Glutamatergic neuron (in vitro differentiated cells): ENCODE measurements around the gene CMKLR1. TPM values are rescaled to one million over a fixed set of nuclear protein-coding genes. Genes with fewer than 3 reads are reported as not detected.

Experiments used
- DNase-seq: peaks from one replicate; pipeline ENCODE4 v3.0.0; 2022
- H3K27ac Mint-ChIP-seq: one replicate; pipeline ENCODE4 v1.8.0; 2020; ENCODE audit warnings: mild to moderate bottlenecking, mixed read lengths, inconsistent platforms; ENCODE audit not compliant: unreplicated experiment
- H3K27me3 Mint-ChIP-seq: one replicate; pipeline ENCODE4 v1.8.0; 2020; ENCODE audit warnings: mild to moderate bottlenecking, moderate library complexity, mixed read lengths, inconsistent platforms; ENCODE audit not compliant: unreplicated experiment
- H3K36me3 Mint-ChIP-seq: one replicate; pipeline ENCODE4 v1.8.0; 2020; ENCODE audit warnings: mild to moderate bottlenecking, mixed read lengths, inconsistent platforms; ENCODE audit not compliant: unreplicated experiment
- H3K4me1 Mint-ChIP-seq: one replicate; pipeline ENCODE4 v1.8.0; 2020; ENCODE audit warnings: mild to moderate bottlenecking, low read depth, mixed read lengths, inconsistent platforms; ENCODE audit not compliant: unreplicated experiment
- H3K4me3 Mint-ChIP-seq: one replicate; pipeline ENCODE4 v1.8.0; 2020; ENCODE audit warnings: mild to moderate bottlenecking, mixed read lengths, inconsistent platforms; ENCODE audit not compliant: unreplicated experiment
- H3K9me3 Mint-ChIP-seq: one replicate; pipeline ENCODE4 v1.8.0; 2020; ENCODE audit warnings: mild to moderate bottlenecking, moderate library complexity, mixed read lengths, inconsistent platforms; ENCODE audit not compliant: unreplicated experiment
- total RNA-seq: library from RNA; stranded (reverse); fragmentation: NEBNext Ultra II Directional; extraction: Animal tissue kit (Norgen Biotek cat#: 25700); gene quantifications from one replicate; pipeline ENCODE4 v1.2.1, GENCODE V29; 2021; ENCODE audit not compliant: unreplicated experiment
- TF ChIP-seq, protein P1 (sequence below): fragments of 200-600 bp; sonication (generic); IDR thresholded peaks from one replicate; pipeline ENCODE4 v1.5.0; 2021; ENCODE audit not compliant: partially characterized antibody, unreplicated experiment

The CMKLR1 gene
- total RNA-seq, 1 donor from 2014 or later, result not detected

DNA sequence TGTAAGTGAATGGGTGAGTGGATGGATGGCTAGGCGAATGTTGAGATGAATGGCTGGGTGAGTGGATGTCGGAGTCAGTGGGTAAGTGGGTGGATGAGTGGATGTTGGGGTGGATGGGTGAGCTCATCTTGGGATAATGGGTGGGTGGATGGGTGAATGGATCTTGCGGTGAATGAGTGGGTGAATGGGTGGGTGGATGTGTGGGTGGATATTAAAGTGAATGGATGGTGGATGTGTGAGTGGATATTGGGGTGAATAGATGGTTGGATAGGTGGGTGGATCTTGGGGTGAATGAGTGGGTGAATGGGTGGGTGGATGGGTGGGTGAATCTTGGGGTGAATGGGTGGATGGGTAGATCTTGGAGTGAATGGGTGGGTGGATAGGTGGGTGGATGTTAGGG lies 51.9 kb downstream of the CMKLR1 start:
- H3K27me3 Mint-ChIP-seq, result peaks cover 11% of the 10 kb centered on the region
- no peak overlapping the region for H3K27ac Mint-ChIP-seq
- no peaks in the 10 kb centered on the region for H3K9me3 Mint-ChIP-seq
- DNase-seq, result no peak
- peaks cover 3% of the 10 kb centered on the region for H3K36me3 Mint-ChIP-seq
- TF ChIP-seq, protein P1, sequence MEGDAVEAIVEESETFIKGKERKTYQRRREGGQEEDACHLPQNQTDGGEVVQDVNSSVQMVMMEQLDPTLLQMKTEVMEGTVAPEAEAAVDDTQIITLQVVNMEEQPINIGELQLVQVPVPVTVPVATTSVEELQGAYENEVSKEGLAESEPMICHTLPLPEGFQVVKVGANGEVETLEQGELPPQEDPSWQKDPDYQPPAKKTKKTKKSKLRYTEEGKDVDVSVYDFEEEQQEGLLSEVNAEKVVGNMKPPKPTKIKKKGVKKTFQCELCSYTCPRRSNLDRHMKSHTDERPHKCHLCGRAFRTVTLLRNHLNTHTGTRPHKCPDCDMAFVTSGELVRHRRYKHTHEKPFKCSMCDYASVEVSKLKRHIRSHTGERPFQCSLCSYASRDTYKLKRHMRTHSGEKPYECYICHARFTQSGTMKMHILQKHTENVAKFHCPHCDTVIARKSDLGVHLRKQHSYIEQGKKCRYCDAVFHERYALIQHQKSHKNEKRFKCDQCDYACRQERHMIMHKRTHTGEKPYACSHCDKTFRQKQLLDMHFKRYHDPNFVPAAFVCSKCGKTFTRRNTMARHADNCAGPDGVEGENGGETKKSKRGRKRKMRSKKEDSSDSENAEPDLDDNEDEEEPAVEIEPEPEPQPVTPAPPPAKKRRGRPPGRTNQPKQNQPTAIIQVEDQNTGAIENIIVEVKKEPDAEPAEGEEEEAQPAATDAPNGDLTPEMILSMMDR, result no peak
- H3K4me3 Mint-ChIP-seq, result no peak overlapping the region
- peaks cover 3% of the 10 kb centered on the region for H3K4me1 Mint-ChIP-seq

DNA sequence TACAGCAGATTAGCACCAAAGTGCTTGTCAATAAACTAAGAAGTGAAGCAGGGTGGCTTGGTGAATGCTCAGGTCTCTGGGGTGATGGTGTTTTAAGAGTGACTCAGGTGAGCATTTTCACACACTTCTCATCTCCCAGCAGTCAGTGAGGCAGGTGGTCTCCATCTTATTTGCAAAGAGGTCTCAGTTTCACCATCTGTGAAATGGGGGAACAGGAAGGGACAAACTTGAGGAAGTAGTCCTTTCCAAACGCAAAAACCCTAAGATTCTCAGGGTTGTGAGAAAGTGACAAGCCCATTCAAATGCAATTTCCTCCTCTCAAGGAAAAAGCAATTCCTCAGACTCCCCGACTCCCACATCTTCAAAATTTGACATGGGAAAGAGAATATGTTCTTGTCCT lies 54.1 kb downstream of the CMKLR1 start:
- Mint-ChIP-seq H3K27me3 (peaks cover 9% of the 10 kb centered on the region), H3K4me3 (no peak overlapping the region), H3K4me1 (peaks cover 3% of the 10 kb centered on the region), H3K27ac (no peak overlapping the region), H3K36me3 (no peaks in the 10 kb centered on the region), H3K9me3 (no peaks in the 10 kb centered on the region)
- TF ChIP-seq, protein P1, result no peak
- DNase-seq, result no peak

DNA sequence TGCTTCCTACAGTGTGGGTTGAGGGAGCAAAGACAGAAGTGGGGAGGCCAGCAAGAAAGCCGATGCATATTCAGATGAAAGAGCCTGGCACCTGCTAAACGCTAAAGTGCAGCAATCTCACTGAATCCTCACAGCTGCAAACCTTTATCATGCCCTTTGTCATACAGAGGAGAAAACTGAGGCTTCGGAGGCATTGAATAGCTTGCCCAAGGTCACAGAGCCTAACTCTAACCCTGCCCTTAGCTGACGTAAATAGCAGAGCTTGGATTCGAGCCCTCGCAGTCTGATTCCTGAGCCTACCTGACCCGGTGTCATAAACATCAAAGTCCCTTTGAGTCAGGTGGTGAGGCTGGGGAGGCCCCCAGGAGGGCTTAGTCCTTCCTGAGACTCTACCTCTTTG lies 54.9 kb downstream of the CMKLR1 start:
- Mint-ChIP-seq H3K27ac (no peak overlapping the region), H3K36me3 (no peaks in the 10 kb centered on the region), H3K27me3 (peaks cover 9% of the 10 kb centered on the region), H3K4me1 (no peaks in the 10 kb centered on the region), H3K4me3 (no peak overlapping the region), H3K9me3 (no peaks in the 10 kb centered on the region)
- TF ChIP-seq, protein P1, result no peak
- no peak for DNase-seq

DNA sequence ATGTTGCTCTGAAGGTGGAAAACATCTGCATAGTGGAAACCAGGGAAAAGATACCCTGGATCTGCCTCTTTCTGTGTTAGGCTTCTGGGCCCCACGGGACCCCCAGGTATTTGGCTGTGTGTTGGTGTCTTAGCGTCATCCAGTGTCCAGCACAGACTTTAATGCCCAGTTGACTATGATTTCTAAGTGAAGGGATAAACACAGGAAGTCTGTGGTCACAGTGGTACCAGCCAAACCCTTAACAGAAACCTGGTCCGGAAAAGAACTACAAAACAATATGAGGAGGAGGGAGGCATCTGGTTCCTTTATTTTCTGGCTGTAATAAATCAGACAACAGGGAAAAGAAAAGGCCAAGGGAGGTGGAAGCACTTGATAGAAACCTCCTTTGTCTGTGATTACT lies 56.4 kb downstream of the CMKLR1 start:
- Mint-ChIP-seq H3K4me1 (no peaks in the 10 kb centered on the region), H3K36me3 (no peaks in the 10 kb centered on the region), H3K27me3 (peaks cover 3% of the 10 kb centered on the region), H3K9me3 (no peaks in the 10 kb centered on the region), H3K4me3 (no peak overlapping the region), H3K27ac (no peak overlapping the region)
- no peak for DNase-seq
- TF ChIP-seq, protein P1, result no peak

DNA sequence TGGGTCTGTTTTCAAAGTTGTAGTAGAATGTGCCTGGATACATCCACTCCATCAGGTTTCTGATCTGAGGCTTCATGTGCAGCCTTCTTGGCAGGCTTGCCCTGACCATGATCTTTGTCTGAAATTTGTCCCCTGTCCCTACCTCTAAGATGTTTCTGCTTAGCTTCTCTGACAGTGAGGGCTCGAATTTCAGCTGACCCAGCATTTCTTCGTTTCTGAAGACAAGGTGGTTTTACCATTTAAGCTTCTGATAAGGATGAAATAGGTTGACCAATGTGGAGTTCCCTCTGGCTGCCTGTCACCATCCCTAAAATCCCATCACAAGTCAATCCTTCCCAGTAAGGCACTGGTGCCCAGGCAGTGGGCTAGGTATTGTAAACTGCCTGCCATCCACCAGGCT lies 57.0 kb downstream of the CMKLR1 start:
- DNase-seq, result no peak
- peaks cover 1% of the 10 kb centered on the region for H3K9me3 Mint-ChIP-seq
- H3K27me3 Mint-ChIP-seq, result peaks cover 3% of the 10 kb centered on the region
- no peak overlapping the region for H3K27ac Mint-ChIP-seq
- H3K4me1 Mint-ChIP-seq, result no peaks in the 10 kb centered on the region
- H3K36me3 Mint-ChIP-seq, result no peaks in the 10 kb centered on the region
- H3K4me3 Mint-ChIP-seq, result no peak overlapping the region
- TF ChIP-seq, protein P1, result no peak
